Fibroblast of the aortic adventitia (primary cell): Measurements from ENCODE around the gene STARD9. TPM values are rescaled to one million over a fixed set of nuclear protein-coding genes. Genes with fewer than 3 reads are reported as not detected.

Experiments used
- DNase-seq: peaks from one replicate; pipeline ENCODE4 v3.0.0-alpha.2; 2010; ENCODE audit warnings: low read depth
- H3K4me3 ChIP-seq: 2 replicates; pipeline ENCODE4 v1.5.1; 2011; ENCODE audit warnings: low read depth, mild to moderate bottlenecking, control low read depth, low read length, moderate library complexity
- CTCF ChIP-seq: IDR thresholded peaks from 2 replicates; pipeline ENCODE4 v1.5.1; 2011; ENCODE audit warnings: mild to moderate bottlenecking, low read length, control low read depth, inconsistent platforms; ENCODE audit not compliant: insufficient read depth
- total RNA-seq: library from RNA; depleted of rRNA; stranded (reverse); fragments of >200 nt; gene quantifications from 2 replicates; pipeline ENCODE4 v1.2.3, GENCODE V29; 2012; ENCODE audit warnings: low replicate concordance

Gene STARD9
- total RNA-seq, 1 donor = 8.0 TPM

GRCh38 chr15:42705336-42705735, 129.9 kb downstream of the STARD9 start:
- no peak for TF ChIP-seq CTCF
- no peak for DNase-seq
- H3K4me3 ChIP-seq = no peak overlapping the region

GRCh38 chr15:42707068-42707467, 131.7 kb downstream of the STARD9 start:
- no peak for TF ChIP-seq CTCF

GRCh38 chr15:42707873-42708544, 132.6 kb downstream of the STARD9 start:
- no peak for TF ChIP-seq CTCF
- no peak overlapping the region for H3K4me3 ChIP-seq
- DNase-seq = no peak

More at GRCh38 chr15:42707068-42707467, 131.7 kb downstream of the STARD9 start:
- H3K4me3 ChIP-seq = no peak overlapping the region
- DNase-seq = peak; percentile 72

GRCh38 chr15:42710662-42711061, 135.3 kb downstream of the STARD9 start:
- TF ChIP-seq CTCF = no peak
- DNase-seq = no peak
- H3K4me3 ChIP-seq = no peak overlapping the region

- no peak for DNase-seq
- TF ChIP-seq CTCF = no peak
- H3K4me3 ChIP-seq = no peak overlapping the region
Measured at GRCh38 chr15:42711746-42712145, 136.3 kb downstream of the STARD9 start.

GRCh38 chr15:42712584-42712983, 137.2 kb downstream of the STARD9 start:
- TF ChIP-seq CTCF = no peak
- H3K4me3 ChIP-seq = no peak overlapping the region
- no peak for DNase-seq

- no peak for TF ChIP-seq CTCF
- no peak overlapping the region for H3K4me3 ChIP-seq
- no peak for DNase-seq
Measured at GRCh38 chr15:42716125-42716524, 140.7 kb downstream of the STARD9 start.
